ENCODE results near the gene UFSP1.

The UFSP1 gene

DNA sequence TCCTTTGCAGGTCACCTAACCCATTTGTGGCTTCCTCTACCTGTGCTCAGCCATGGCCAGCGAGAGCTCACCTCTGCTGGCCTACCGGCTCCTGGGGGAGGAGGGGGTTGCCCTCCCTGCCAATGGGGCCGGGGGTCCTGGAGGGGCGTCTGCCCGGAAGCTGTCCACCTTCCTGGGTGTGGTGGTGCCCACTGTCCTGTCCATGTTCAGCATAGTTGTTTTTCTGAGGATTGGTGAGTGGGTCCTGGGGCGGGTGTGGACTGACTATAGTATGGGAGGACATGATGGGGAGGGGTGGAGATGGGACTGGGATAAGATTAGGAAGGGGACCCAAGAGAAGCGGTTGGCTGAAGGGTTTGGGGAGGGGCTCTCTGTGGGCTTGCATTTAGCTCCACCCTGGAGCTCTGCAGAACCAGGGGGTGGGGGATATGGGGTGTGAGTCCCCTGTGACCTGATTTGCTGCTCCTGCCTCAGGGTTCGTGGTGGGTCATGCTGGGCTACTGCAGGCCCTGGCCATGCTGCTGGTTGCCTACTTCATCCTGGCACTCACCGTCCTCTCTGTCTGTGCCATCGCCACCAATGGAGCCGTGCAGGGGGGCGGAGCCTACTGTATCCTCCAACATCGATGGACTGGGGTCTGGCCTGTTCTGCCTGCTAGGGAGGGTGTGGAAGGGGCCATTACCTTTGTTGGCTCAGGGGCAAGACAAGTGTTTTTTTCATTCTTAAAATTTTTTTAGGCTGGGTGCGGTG, 35.2 kb downstream of the UFSP1 start:
- DNase-seq = no peak

DNA sequence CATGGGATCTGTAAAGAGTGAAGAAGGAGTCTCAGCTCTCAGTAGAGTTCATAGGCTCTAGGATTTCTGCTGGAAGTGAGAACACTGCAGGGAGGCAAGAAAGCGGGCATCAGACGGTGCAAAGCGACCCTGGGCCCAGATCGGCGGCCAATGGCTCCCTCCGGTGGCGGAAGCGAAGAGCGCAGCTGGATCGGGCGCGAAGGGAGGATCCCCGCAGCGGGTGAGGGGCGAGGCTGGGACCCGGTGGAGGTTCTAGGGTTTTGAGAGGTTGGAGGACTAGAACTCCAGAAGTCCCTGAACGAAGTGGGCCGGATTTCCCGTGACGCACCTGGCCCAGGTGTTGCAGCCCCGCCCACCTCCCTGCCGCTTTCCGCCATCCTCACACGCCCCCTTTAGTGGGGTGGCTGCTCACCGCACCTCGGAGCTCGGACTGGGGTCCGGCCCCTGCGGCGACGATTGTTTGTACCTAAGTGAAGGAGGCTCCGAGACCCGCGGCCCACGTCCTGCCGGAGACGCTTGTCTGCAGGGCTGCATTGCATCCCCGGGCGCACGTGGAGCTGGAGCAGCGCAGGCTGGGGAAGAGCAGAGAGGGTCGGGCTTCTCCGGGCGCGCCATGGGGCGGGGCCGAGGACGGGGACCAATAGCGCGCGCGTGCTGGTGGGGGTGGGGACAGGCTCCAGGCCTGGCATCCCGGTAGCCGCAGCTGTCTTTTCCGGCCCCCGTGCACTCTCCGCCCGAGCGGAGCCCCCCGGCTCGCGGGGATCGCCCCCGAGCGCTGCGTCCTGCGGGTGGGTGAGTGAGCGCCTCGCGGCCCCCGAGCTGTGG, 37.3 kb downstream of the UFSP1 start, which contains the start of gene SLC12A9:
TSS of gene SLC12A9 (plus strand) at position 666 of the 825 bp plus-strand sequence. CDS start 1,485 bp downstream, outside the sequence.
- DNase-seq = peak; percentile 15

DNA sequence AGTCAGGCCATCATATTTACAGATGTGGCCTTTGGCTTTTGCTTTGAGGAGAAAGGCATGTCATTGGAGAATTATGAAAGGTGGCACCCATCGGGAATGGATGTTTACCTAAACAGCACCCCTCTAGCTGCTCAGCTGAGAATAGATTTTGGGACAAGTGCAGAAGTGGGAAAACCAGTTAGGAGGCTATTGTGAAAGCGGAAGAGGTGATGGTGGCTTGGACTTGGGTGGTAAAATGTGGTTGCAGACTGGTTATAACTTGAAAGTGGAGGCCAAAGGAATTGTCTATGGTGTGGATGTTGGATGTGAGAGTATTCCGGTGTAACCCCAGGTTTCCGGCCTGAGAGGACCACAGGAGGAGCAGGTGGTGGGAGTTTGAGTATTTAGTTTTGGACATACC, 42.2 kb downstream of the UFSP1 start:
- no peak for DNase-seq

DNA sequence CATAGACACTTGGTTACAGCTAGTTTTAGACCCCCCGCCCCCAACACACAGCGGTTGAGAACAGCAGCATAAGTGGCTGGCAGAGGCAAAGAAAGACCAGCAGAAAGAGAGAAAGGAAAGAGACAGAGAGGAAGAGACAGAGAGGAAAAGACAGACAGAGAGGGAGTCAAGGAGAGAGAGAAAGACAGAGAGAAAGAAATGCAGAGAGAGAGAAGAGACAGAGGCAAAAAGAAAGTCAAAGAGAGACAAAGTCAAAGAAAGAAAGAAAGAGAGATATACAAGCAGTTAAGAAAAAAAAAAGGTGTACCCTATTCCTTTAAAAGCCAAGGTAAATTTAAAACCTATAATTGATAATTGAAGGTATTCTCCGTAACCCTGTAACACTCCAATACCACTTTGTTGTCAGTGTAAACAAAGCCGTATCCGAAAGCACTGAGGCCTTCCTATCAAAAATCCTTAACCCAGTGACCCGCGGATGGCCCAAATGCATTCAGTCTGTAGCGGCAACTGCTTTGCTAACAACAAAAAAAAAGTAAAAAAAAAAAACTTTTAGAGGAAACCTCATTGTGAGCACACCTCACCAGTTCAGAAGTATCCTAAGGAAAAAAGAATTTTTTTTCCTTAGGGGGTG, 48.9 kb downstream of the UFSP1 start:
- no peak for DNase-seq

DNA sequence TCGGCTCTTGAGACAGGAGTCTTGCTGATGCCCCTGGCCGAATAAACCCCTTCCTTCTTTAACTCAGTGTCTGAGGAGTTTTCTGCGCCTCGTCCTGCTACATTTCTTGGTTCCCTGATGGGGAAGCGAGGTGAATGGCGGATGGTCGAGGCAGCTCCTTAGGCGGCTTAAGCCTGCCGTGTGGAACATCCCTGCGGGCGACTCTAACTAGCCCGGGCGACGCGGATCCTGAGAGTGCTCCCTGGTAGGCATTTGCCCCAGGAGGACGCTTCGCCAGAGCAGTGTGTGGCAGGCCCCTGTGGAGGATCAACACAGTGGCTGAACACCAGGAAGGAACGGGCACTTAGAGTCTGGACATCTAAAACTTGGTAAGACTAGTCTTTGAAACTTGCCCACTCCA, 50.2 kb downstream of the UFSP1 start:
- DNase-seq = no peak

Measured in NCI-H1436 treated with DMSO at 0.1 percent for 48 hours (cell line).